ENCODE results near the gene OR51S1.
"Not testable (repeated sequence)": the region's sequence is repeated elsewhere in the genome, so short reads cannot be mapped to it uniquely, and the experiment has no call there.

OR51S1 gene

DNA sequence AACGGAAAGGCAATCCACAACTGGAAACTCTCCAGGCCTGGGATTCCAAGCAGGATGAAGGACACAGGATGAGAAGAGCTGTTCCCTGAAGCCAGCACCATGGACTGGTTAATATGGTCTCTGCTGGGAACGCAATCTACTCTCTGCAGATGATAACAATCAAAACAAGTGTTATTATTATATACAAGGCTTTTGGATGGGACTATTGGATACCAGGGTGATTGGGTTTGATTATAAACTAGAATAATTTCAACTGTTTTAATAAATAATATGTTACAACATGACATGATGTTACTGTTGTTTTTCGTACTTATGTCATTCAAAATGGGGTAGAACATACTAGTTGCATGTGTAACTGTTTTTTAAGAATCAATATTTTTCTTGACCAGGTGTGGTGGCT is 44.7 kb downstream of the OR51S1 start, which contains the start of gene OR52R1:
Gene OR52R1, minus strand, starts transcription at position 101 of the 400 bp plus-strand sequence. Its CDS starts 0 bp downstream, at position 101.
- no peak for DNase-seq

DNA sequence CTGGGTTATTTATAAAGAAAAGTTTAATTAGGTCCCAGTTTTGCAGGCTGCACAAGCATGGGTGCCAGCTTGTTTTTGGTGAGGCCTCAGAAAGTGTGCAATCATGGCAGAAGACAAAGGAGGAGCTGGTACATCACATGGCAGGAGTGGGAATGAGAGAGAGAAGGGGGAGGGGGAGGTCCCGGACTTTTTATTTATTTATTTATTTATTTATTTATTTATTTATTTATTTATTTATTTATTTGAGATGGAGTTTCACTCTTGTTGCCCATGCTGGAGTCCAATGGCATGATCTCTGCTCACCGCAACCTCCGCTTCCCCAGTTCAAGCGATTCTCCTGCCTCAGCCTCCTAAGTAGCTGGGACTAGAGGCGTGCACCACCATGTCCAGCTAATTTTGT is 47.7 kb downstream of the OR51S1 start:
- not testable (repeated sequence) for DNase-seq

DNA sequence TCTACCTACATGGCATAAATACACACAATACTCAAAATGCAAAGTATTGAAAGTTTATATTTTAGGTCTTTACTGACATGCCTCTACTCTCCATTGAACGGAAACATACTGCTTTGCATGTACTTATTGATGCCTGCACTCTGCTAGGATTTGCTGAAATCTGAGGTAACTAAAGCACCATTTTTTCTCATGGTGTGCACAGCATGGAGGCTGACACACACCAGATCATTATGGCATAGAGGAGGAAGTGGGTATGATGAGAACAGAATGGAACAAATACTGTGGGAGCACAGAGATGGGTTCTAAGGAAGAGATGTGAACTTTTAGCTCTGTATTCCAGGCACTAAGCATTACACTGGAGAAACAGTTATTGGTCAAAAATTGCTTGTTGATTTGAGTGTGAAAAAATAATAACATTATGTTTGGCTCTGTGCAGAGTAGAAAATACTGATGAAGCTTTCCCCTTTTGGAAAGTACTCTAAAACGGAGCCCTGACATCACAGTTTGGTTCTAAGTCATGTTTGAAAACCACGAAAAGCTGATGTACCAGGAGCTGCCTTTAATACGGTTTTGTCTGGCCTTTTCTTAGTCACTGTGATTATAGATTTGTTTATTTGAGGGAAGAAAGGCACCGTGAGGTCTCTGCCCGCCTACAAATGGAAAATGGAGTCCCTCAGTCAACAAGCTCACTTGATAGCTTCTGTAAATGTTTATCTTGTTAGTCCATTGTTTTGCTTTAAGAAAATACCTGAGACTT is 50.4 kb downstream of the OR51S1 start:
- DNase-seq = no peak
